Ovary (tissue), 3 donors: ENCODE measurements around the gene RAPGEF4.

Experiments used
- CTCF ChIP-seq, 3 donors: fragments of 450-650 bp in 2 of 3; fragments of 200-600 bp in 1 of 3; IDR thresholded peaks; one replicate each; pipeline versions ENCODE4 v1.5.1 to v1.8.0; 2016 to 2022; ENCODE audit warnings: antibody characterized with exemption in 3 of 3, mild to moderate bottlenecking in 1 of 3
- POLR2A ChIP-seq: fragments of 450-650 bp; IDR thresholded peaks from one replicate; pipeline ENCODE4 v1.6.1; 2017; ENCODE audit warnings: antibody characterized with exemption, mild to moderate bottlenecking, moderate library complexity
- donor health status: DM: no; HTN: no; CAD: no.

- TF ChIP-seq CTCF (IDR thresholded peaks at IDR 0.05) (no peak), POLR2A (no peak)
Measured at GRCh38 chr2:172788871-172789270, 53.2 kb downstream of the RAPGEF4 start.
